Lung (tissue), 12 donors: ENCODE data around the gene DRGX. TPM values are rescaled to one million over a fixed set of nuclear protein-coding genes. Genes with fewer than 3 reads are reported as not detected.

Experiments
- ATAC-seq: fragments of 200-7000 bp; cut with Tn5 transposase; one replicate; pipeline ENCODE4 v1.9.1; 2020; ENCODE audit warnings: moderate number of reproducible peaks; ENCODE audit not compliant: insufficient read depth, low FRiP score
- DNase-seq, 3 donors: peaks; one replicate each; pipeline ENCODE4 v3.0.0-alpha.2; 2013 to 2017
- H3K27ac ChIP-seq, 2 donors: one replicate each; pipeline ENCODE4 v1.5.1; 2013; ENCODE audit warnings: mild to moderate bottlenecking in 2 of 2, moderate library complexity in 2 of 2, control low read depth in 1 of 2, inconsistent platforms in 1 of 2, low read depth in 1 of 2, low read length in 1 of 2
- H3K27me3 ChIP-seq, 3 donors: one replicate each; pipeline ENCODE4 v1.5.1; 2013; ENCODE audit warnings: low read length in 2 of 3; ENCODE audit not compliant: control insufficient read depth in 3 of 3, insufficient read depth in 3 of 3
- H3K36me3 ChIP-seq, 4 donors: one replicate each; pipeline ENCODE4 v1.5.1; 2013; ENCODE audit warnings: low read length in 4 of 4, mild to moderate bottlenecking in 1 of 4, moderate library complexity in 1 of 4; ENCODE audit not compliant: control insufficient read depth in 4 of 4, insufficient read depth in 4 of 4
- H3K4me1 ChIP-seq, 5 donors: one replicate each; pipeline ENCODE4 v1.5.1; 2013; ENCODE audit warnings: low read length in 5 of 5, mild to moderate bottlenecking in 2 of 5, moderate library complexity in 1 of 5; ENCODE audit not compliant: control insufficient read depth in 5 of 5, insufficient read depth in 5 of 5
- H3K4me3 ChIP-seq: one replicate; pipeline ENCODE4 v1.5.1; 2013; ENCODE audit warnings: mild to moderate bottlenecking, control low read depth, moderate library complexity
- H3K9ac ChIP-seq, 2 donors: one replicate each; pipeline ENCODE4 v1.5.1; 2013; ENCODE audit warnings: low read length in 2 of 2, control low read depth in 1 of 2; ENCODE audit not compliant: insufficient read depth in 1 of 2
- H3K9me3 ChIP-seq, 4 donors: one replicate each; pipeline ENCODE4 v1.5.1; 2013; ENCODE audit warnings: low read length in 3 of 4, mild to moderate bottlenecking in 1 of 4, moderate library complexity in 1 of 4; ENCODE audit not compliant: control insufficient read depth in 4 of 4, insufficient read depth in 3 of 4
- CTCF ChIP-seq: IDR thresholded peaks from 2 replicates; pipeline ENCODE4 v1.5.1; 2012; ENCODE audit warnings: mild to moderate bottlenecking; ENCODE audit errors: control extremely low read depth, extremely low read depth
- WGBS, 2 donors: extraction: QIAGEN DNeasy Blood & Tissue Kit; methylation state at CpG; one replicate each; pipeline ENCODE4 v1.1.7; 2013; 5-methylcytosine and 5-hydroxymethylcytosine counted together
- polyA plus RNA-seq, 2 donors: library from polyadenylated mRNA; stranded (reverse); fragments of 200-250 nt; gene quantifications; one replicate each; pipeline ENCODE4 v1.2.1, GENCODE V29; 2013
- total RNA-seq, 2 donors: library from RNA; depleted of rRNA in 1 of 2; stranded (reverse); fragments of >200 nt in 1 of 2; gene quantifications; one replicate each; pipeline ENCODE4 v1.2.1, GENCODE V29; 2014 to 2021
- donor health status: control.
- donor health status: control.
- donor health status: Bipolar disorder and iron deficiency.
- donor health status: healthy.
- donor health status: DM: yes; HTN: yes; CAD: no.

The DRGX gene
- total and polyA plus RNA-seq, 4 donors = 0.10 TPM; not detected in 3

GRCh38 chr10:49369216-49370162, 26.4 kb downstream of the DRGX start:
- 51 to 53% methylated on average over 14 of the region's 14 CpGs for WGBS, 2 donors
- ATAC-seq = peak; percentile 32
- Histone ChIP-seq H3K4me3 (no peak overlapping the region), H3K9me3 (no peaks in the 10 kb centered on the region), H3K9ac (no peak overlapping the region), H3K27ac (peak overlapping the region in 1 of 2 donors; percentile 66), H3K4me1 (peaks cover 0 to 3% (median 0%) of the 10 kb centered on the region in 5 donors), H3K27me3 (peaks cover 0 to 14% (median 0%) of the 10 kb centered on the region in 3 donors), H3K36me3 (no peaks in the 10 kb centered on the region)
- DNase-seq = peak in 1 of 3 donors; percentile 12
- no peak for TF ChIP-seq CTCF

GRCh38 chr10:49368256-49368655, 27.6 kb downstream of the DRGX start:
- Histone ChIP-seq H3K36me3 (no peaks in the 10 kb centered on the region), H3K9me3 (no peaks in the 10 kb centered on the region), H3K4me3 (no peak overlapping the region), H3K9ac (no peak overlapping the region), H3K4me1 (peaks cover 0 to 3% (median 0%) of the 10 kb centered on the region in 5 donors), H3K27ac (no peak overlapping the region), H3K27me3 (peaks cover 0 to 12% (median 0%) of the 10 kb centered on the region in 3 donors)
- DNase-seq (no peak), ATAC-seq (no peak)
- WGBS, 2 donors = 79 to 87% methylated on average over 4 of the region's 4 CpGs
- TF ChIP-seq CTCF = no peak

GRCh38 chr10:49367600-49367999, 28.3 kb downstream of the DRGX start:
- peak in 1 of 3 donors; percentile 7 for DNase-seq
- no peak for ATAC-seq
- H3K36me3 ChIP-seq = no peaks in the 10 kb centered on the region
- no peak overlapping the region for H3K27ac ChIP-seq
- peaks cover 0 to 3% (median 0%) of the 10 kb centered on the region in 5 donors for H3K4me1 ChIP-seq
- no peak overlapping the region for H3K9ac ChIP-seq
- WGBS, 2 donors = 46 to 60% methylated on average over 5 of the region's 5 CpGs
- no peak for TF ChIP-seq CTCF
- peaks cover 0 to 12% (median 0%) of the 10 kb centered on the region in 3 donors for H3K27me3 ChIP-seq
- H3K4me3 ChIP-seq = no peak overlapping the region
- no peaks in the 10 kb centered on the region for H3K9me3 ChIP-seq
